GM19463 (cell line): ENCODE data around the gene ZNF217.
"Not testable (repeated sequence)": the region's sequence is repeated elsewhere in the genome, so short reads cannot be mapped to it uniquely, and the experiment has no call there.

Source experiments
- ATAC-seq: cut with Tn5 transposase; IDR thresholded peaks from one replicate; pipeline ENCODE4 v1.9.1; 2021; ENCODE audit warnings: mild to moderate bottlenecking, moderate library complexity; ENCODE audit not compliant: unreplicated experiment

Gene ZNF217

GRCh38 chr20:53569606-53570307 lies 23.9 kb downstream of the ZNF217 start:
- ATAC-seq, result no peak

- ATAC-seq, result no peak
These were observed 24.6 kb downstream of the ZNF217 start for GRCh38 chr20:53569005-53569404.

- ATAC-seq, result no peak
These were observed 25.3 kb downstream of the ZNF217 start for GRCh38 chr20:53568351-53568750.

GRCh38 chr20:53567379-53567917 lies 26.2 kb downstream of the ZNF217 start:
- no peak for ATAC-seq

- ATAC-seq, result not testable (repeated sequence)
These were observed 27.0 kb downstream of the ZNF217 start for GRCh38 chr20:53566623-53567022.

- no peak for ATAC-seq
These were observed 28.4 kb downstream of the ZNF217 start for GRCh38 chr20:53565254-53565653.

- not testable (repeated sequence) for ATAC-seq
These were observed 31.4 kb downstream of the ZNF217 start for GRCh38 chr20:53562104-53562764.

GRCh38 chr20:53561505-53561904 lies 32.1 kb downstream of the ZNF217 start:
- ATAC-seq, result no peak

GRCh38 chr20:53559816-53560215 lies 33.8 kb downstream of the ZNF217 start:
- no peak for ATAC-seq

GRCh38 chr20:53557130-53557529 lies 36.5 kb downstream of the ZNF217 start:
- no peak for ATAC-seq

- ATAC-seq, result no peak
These were observed 37.3 kb downstream of the ZNF217 start for GRCh38 chr20:53556267-53556897.

- no peak for ATAC-seq
These were observed 37.8 kb downstream of the ZNF217 start for GRCh38 chr20:53555816-53556215.

- no peak for ATAC-seq
These were observed 38.6 kb downstream of the ZNF217 start for GRCh38 chr20:53555081-53555480.

GRCh38 chr20:53552572-53552893 lies 41.1 kb downstream of the ZNF217 start:
- ATAC-seq, result not testable (repeated sequence)

GRCh38 chr20:53551719-53552571 lies 41.7 kb downstream of the ZNF217 start:
- ATAC-seq, result not testable (repeated sequence)

GRCh38 chr20:53550280-53551187 lies 43.1 kb downstream of the ZNF217 start:
- no peak for ATAC-seq

GRCh38 chr20:53547664-53548239 lies 45.9 kb downstream of the ZNF217 start:
- ATAC-seq, result no peak

- no peak for ATAC-seq
These were observed 54.1 kb downstream of the ZNF217 start for GRCh38 chr20:53539516-53539915.

- ATAC-seq, result not testable (repeated sequence)
These were observed 57.3 kb downstream of the ZNF217 start for GRCh38 chr20:53536382-53536781.

- no peak for ATAC-seq
These were observed 57.8 kb downstream of the ZNF217 start for GRCh38 chr20:53535878-53536277.
